ENCODE results near the gene ETFB. TPM values are rescaled to one million over a fixed set of nuclear protein-coding genes. Genes with fewer than 3 reads are reported as not detected.

Gene ETFB
- total and polyA plus RNA-seq, 2 donors from 2014 or later = 76.8 to 620 TPM

GRCh38 chr19:51319649-51320279, 46.4 kb downstream of the ETFB start:
- intact Hi-C loops (cut with DNase I) = no loop called here
- peaks cover 0 to under 1% (median 0%) of the 10 kb centered on the region in 3 donors for H3K9me3 ChIP-seq (ENCODE audit: control insufficient read depth in 2 of 3, insufficient read depth in 1 of 3, low read length in 3 of 3)
- H3K4me3 ChIP-seq (ENCODE audit: low read length in 3 of 3) = no peak overlapping the region
- H3K9ac ChIP-seq (ENCODE audit: low read length in 3 of 3) = no peak overlapping the region
- no peaks in the 10 kb centered on the region for H3K27me3 ChIP-seq (ENCODE audit: control insufficient read depth, insufficient read depth, low read length)
- FAIRE-seq (no peak), DNase-seq (peak in 2 of 5 donors; percentile 22 to 36)
- H3K36me3 ChIP-seq (ENCODE audit: control insufficient read depth in 2 of 3, insufficient read depth in 3 of 3, low read length in 3 of 3) = no peaks in the 10 kb centered on the region
- no peak for TF ChIP-seq CTCF (IDR thresholded peaks at IDR 0.05; ENCODE audit: borderline replicate concordance, extremely low read depth, insufficient read depth)
- H3K4me1 ChIP-seq (ENCODE audit: control insufficient read depth in 2 of 3, insufficient read depth in 2 of 3, low read depth in 1 of 3, low read length in 3 of 3) = peaks cover 0 to 7% (median 3%) of the 10 kb centered on the region in 3 donors
- H3K27ac ChIP-seq (ENCODE audit: low read depth in 2 of 2, low read length in 2 of 2) = no peak overlapping the region

GRCh38 chr19:51318687-51319648, 47.2 kb downstream of the ETFB start:
- intact Hi-C loops (cut with DNase I) = no loop called here
- Histone ChIP-seq H3K4me1 (ENCODE audit: control insufficient read depth in 2 of 3, insufficient read depth in 2 of 3, low read depth in 1 of 3, low read length in 3 of 3) (peaks cover 0 to 7% (median 3%) of the 10 kb centered on the region in 3 donors), H3K9me3 (ENCODE audit: control insufficient read depth in 2 of 3, insufficient read depth in 1 of 3, low read length in 3 of 3) (peaks cover 0 to 4% (median 0%) of the 10 kb centered on the region in 3 donors), H3K27me3 (ENCODE audit: control insufficient read depth, insufficient read depth, low read length) (no peaks in the 10 kb centered on the region), H3K36me3 (ENCODE audit: control insufficient read depth in 2 of 3, insufficient read depth in 3 of 3, low read length in 3 of 3) (no peaks in the 10 kb centered on the region), H3K9ac (ENCODE audit: low read length in 3 of 3) (no peak overlapping the region), H3K27ac (ENCODE audit: low read depth in 2 of 2, low read length in 2 of 2) (no peak overlapping the region), H3K4me3 (ENCODE audit: low read length in 3 of 3) (no peak overlapping the region)
- DNase-seq (no peak), FAIRE-seq (no peak)
- no peak for TF ChIP-seq CTCF (IDR thresholded peaks at IDR 0.05; ENCODE audit: borderline replicate concordance, extremely low read depth, insufficient read depth)

GRCh38 chr19:51317968-51318367, 48.2 kb downstream of the ETFB start:
- Histone ChIP-seq H3K4me3 (ENCODE audit: low read length in 3 of 3) (no peak overlapping the region), H3K9me3 (ENCODE audit: control insufficient read depth in 2 of 3, insufficient read depth in 1 of 3, low read length in 3 of 3) (peaks cover 0 to 4% (median 0%) of the 10 kb centered on the region in 3 donors), H3K9ac (ENCODE audit: low read length in 3 of 3) (no peak overlapping the region), H3K27me3 (ENCODE audit: control insufficient read depth, insufficient read depth, low read length) (peaks cover 3% of the 10 kb centered on the region), H3K36me3 (ENCODE audit: control insufficient read depth in 2 of 3, insufficient read depth in 3 of 3, low read length in 3 of 3) (no peaks in the 10 kb centered on the region), H3K27ac (ENCODE audit: low read depth in 2 of 2, low read length in 2 of 2) (no peak overlapping the region), H3K4me1 (ENCODE audit: control insufficient read depth in 2 of 3, insufficient read depth in 2 of 3, low read depth in 1 of 3, low read length in 3 of 3) (peaks cover 0 to 7% (median 3%) of the 10 kb centered on the region in 3 donors)
- intact Hi-C loops (cut with DNase I) = no loop called here
- FAIRE-seq = no peak
- no peak for DNase-seq
- TF ChIP-seq CTCF (IDR thresholded peaks at IDR 0.05; ENCODE audit: borderline replicate concordance, extremely low read depth, insufficient read depth) = no peak
